ENCODE results near the gene PDPN.
"Not testable (repeated sequence)": the region's sequence is repeated elsewhere in the genome, so short reads cannot be mapped to it uniquely, and the experiment has no call there.

The PDPN gene

DNA sequence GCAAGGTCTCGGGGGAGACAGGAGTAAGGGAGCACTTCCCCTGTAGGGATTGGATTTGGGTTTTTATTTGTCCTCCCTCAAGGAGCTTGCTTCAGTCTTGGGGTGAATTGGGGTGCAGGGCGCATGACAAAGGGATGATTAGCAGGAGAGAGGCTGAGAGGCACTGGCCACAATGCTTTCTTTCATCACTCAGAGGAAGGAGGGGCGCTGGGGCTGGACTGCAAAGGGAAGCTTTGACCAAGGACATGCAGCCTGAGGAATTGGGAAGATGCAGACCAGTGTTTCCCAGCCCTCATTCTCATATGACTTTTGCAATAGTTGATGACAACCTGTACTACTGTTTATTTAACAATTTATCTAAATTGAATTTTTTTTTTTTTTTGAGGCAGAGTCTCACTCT, 34.1 kb upstream of the PDPN start:
- H3K4me3 ChIP-seq (ENCODE audit: low read depth, low read length) = no peak overlapping the region
- DNase-seq (ENCODE audit: low read depth) = no peak
- TF ChIP-seq, protein P1, sequence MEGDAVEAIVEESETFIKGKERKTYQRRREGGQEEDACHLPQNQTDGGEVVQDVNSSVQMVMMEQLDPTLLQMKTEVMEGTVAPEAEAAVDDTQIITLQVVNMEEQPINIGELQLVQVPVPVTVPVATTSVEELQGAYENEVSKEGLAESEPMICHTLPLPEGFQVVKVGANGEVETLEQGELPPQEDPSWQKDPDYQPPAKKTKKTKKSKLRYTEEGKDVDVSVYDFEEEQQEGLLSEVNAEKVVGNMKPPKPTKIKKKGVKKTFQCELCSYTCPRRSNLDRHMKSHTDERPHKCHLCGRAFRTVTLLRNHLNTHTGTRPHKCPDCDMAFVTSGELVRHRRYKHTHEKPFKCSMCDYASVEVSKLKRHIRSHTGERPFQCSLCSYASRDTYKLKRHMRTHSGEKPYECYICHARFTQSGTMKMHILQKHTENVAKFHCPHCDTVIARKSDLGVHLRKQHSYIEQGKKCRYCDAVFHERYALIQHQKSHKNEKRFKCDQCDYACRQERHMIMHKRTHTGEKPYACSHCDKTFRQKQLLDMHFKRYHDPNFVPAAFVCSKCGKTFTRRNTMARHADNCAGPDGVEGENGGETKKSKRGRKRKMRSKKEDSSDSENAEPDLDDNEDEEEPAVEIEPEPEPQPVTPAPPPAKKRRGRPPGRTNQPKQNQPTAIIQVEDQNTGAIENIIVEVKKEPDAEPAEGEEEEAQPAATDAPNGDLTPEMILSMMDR (IDR thresholded peaks at IDR 0.05; ENCODE audit: low read depth, low read length, missing control alignments) = no peak

GRCh38 chr1:13550663-13551062, 33.0 kb upstream of the PDPN start:
- DNase-seq (ENCODE audit: low read depth) = no peak
- TF ChIP-seq, protein P1 (IDR thresholded peaks at IDR 0.05; ENCODE audit: low read depth, low read length, missing control alignments) = no peak
- no peak overlapping the region for H3K4me3 ChIP-seq (ENCODE audit: low read depth, low read length)

DNA sequence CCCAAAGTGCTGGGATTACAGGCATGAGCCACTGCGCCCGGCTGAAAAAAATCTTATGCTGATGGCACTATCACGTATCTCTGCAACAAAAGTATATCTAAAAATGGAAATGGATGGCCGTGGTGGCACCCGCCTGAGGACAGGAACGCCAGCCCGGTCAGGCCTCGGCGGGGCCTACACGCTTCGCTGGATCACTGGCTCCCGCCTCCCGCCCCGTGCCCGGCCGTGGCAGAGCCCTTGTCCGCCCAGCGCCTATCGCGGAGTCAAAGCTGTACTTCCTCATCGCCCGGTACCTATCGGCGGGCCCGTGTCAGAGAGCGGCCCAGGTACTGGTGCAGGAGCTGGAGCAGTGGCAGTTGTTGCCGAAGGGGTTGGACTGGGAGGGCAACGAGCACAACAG, 28.8 kb upstream of the PDPN start:
- H3K4me3 ChIP-seq (ENCODE audit: low read depth, low read length) = no peak overlapping the region
- TF ChIP-seq, protein P1 (IDR thresholded peaks at IDR 0.05; ENCODE audit: low read depth, low read length, missing control alignments) = no peak
- no peak for DNase-seq (ENCODE audit: low read depth)

GRCh38 chr1:13556224-13556764, 27.3 kb upstream of the PDPN start:
- no peak for DNase-seq (ENCODE audit: low read depth)
- TF ChIP-seq, protein P1 (IDR thresholded peaks at IDR 0.05; ENCODE audit: low read depth, low read length, missing control alignments) = no peak

GRCh38 chr1:13560541-13560940, 23.1 kb upstream of the PDPN start:
- DNase-seq (ENCODE audit: low read depth) = no peak
- TF ChIP-seq, protein P1 (IDR thresholded peaks at IDR 0.05; ENCODE audit: low read depth, low read length, missing control alignments) = no peak
- H3K4me3 ChIP-seq (ENCODE audit: low read depth, low read length) = no peak overlapping the region

More at GRCh38 chr1:13556224-13556764, 27.3 kb upstream of the PDPN start:
- no peak overlapping the region for H3K4me3 ChIP-seq (ENCODE audit: low read depth, low read length)

- DNase-seq (ENCODE audit: low read depth) = not testable (repeated sequence)
These were observed 20.7 kb upstream of the PDPN start for GRCh38 chr1:13562981-13563380.

DNA sequence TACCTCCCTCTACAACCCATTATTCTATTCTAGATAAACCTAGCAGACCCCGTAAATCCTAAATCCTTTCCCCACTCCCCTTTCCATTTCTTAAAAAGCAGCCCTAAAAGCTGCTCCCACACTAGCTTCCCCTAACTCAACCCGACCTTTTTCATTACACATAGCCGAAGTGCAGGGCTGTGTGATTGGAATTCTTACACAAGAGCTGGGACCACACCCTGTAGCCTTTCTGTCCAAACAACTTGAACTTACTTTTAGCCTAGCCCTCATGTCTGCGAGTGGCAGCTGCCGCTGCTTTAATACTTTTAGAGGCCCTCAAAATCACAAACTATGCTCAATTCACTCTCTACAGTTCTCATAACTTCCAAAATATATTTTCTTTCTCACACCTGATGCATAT, 19.6 kb upstream of the PDPN start:
- H3K4me3 ChIP-seq (ENCODE audit: low read depth, low read length) = no peak overlapping the region
- no peak for DNase-seq (ENCODE audit: low read depth)
- TF ChIP-seq, protein P1 (IDR thresholded peaks at IDR 0.05; ENCODE audit: low read depth, low read length, missing control alignments) = no peak

More at GRCh38 chr1:13562981-13563380, 20.7 kb upstream of the PDPN start:
- not testable (repeated sequence) for H3K4me3 ChIP-seq (ENCODE audit: low read depth, low read length)

DNA sequence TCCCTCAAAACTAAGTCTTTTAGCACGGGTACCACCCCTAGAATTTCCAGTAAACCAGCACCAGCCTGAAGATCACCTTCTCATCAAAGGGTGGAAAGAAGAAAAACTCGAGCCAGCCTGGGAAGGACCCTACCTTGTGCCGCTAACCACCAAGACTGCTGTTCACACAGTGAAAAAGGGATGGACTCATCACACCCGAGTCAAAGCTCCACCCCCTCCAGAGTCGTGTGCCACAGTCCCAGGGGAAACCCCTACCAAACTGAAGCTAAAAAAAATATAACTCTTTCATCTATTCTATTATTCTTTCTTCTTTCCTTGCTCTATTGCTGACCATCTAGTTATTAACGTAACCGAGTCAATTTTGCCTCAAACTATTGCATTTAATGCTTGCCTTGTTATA, 13.2 kb upstream of the PDPN start:
- not testable (repeated sequence) for DNase-seq (ENCODE audit: low read depth); H3K4me3 ChIP-seq (ENCODE audit: low read depth, low read length)

All from GM12864 (cell line).